Left ventricle myocardium inferior (tissue), 1 donor: ENCODE measurements around the gene TREM2. TPM values are rescaled to one million over a fixed set of nuclear protein-coding genes. Genes with fewer than 3 reads are reported as not detected.
"Not testable (repeated sequence)": the region's sequence is repeated elsewhere in the genome, so short reads cannot be mapped to it uniquely, and the experiment has no call there.

Experiments
- DNase-seq: peaks from one replicate; pipeline ENCODE4 v3.0.0-alpha.2; 2020
- H3K27ac ChIP-seq: fragments of 200-600 bp; replicated peaks from 2 replicates; pipeline ENCODE4 v1.8.0; 2021
- H3K27me3 ChIP-seq: fragments of 200-600 bp; 2 replicates; pipeline ENCODE4 v1.8.0; 2021; ENCODE audit warnings: low read depth
- H3K36me3 ChIP-seq: fragments of 200-600 bp; 2 replicates; pipeline ENCODE4 v1.8.0; 2021
- H3K4me1 ChIP-seq: fragments of 200-600 bp; 2 replicates; pipeline ENCODE4 v1.8.0; 2021
- H3K4me3 ChIP-seq: fragments of 200-600 bp; 2 replicates; pipeline ENCODE4 v1.8.0; 2021; ENCODE audit warnings: mild to moderate bottlenecking, moderate library complexity
- H3K9me3 ChIP-seq: fragments of 200-600 bp; replicated peaks from 2 replicates; pipeline ENCODE4 v1.8.0; 2021
- intact Hi-C: fragments of 100-400 bp; cut with micrococcal nuclease; formaldehyde crosslinking; loops from one replicate; pipeline ENCODE4 v1.11.0; 2022
- total RNA-seq: library from RNA; stranded (reverse); fragmentation: NEBNext Ultra II Directional; extraction: Animal tissue kit (Norgen Biotek cat#: 25700); gene quantifications from one replicate; pipeline ENCODE4 v1.2.1, GENCODE V29; 2021
- TF ChIP-seq, protein P1 (sequence below): fragments of 200-600 bp; IDR thresholded peaks from 2 replicates; pipeline ENCODE4 v1.8.0; 2021; ENCODE audit warnings: antibody characterized with exemption, mild to moderate bottlenecking, borderline replicate concordance
- donor health status: DM: no; HTN: yes; CAD: no; lungs with severe emphysema.

The TREM2 gene
- total RNA-seq, 1 donor from 2014 or later: 0.66 TPM

DNA sequence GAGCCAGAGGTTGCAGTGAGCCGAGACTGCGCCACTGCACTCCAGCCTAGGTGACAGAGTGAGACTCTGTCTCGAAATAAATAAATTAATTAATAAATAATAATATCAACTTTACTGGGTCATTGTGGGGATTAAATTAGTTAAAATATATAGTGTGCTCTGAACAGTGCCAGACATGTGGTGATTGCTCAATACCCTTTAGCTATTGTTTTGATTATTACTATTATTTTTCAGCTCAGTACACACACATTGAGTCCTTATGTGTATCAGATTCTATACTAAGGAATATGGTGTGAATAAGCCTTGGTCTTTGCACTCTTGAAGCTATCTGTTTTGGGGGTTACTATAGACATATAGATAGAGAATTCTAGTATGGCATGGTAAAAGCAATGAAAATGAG lies 37.6 kb downstream of the TREM2 start:
- H3K36me3 ChIP-seq: peaks cover 36% of the 10 kb centered on the region
- no peak overlapping the region for H3K4me3 ChIP-seq
- H3K9me3 ChIP-seq: no peaks in the 10 kb centered on the region
- no peaks in the 10 kb centered on the region for H3K4me1 ChIP-seq
- H3K27ac ChIP-seq: no peak overlapping the region
- TF ChIP-seq, protein P1, sequence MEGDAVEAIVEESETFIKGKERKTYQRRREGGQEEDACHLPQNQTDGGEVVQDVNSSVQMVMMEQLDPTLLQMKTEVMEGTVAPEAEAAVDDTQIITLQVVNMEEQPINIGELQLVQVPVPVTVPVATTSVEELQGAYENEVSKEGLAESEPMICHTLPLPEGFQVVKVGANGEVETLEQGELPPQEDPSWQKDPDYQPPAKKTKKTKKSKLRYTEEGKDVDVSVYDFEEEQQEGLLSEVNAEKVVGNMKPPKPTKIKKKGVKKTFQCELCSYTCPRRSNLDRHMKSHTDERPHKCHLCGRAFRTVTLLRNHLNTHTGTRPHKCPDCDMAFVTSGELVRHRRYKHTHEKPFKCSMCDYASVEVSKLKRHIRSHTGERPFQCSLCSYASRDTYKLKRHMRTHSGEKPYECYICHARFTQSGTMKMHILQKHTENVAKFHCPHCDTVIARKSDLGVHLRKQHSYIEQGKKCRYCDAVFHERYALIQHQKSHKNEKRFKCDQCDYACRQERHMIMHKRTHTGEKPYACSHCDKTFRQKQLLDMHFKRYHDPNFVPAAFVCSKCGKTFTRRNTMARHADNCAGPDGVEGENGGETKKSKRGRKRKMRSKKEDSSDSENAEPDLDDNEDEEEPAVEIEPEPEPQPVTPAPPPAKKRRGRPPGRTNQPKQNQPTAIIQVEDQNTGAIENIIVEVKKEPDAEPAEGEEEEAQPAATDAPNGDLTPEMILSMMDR: no peak
- intact Hi-C loops: no loop called here
- H3K27me3 ChIP-seq: no peaks in the 10 kb centered on the region
- DNase-seq: no peak

DNA sequence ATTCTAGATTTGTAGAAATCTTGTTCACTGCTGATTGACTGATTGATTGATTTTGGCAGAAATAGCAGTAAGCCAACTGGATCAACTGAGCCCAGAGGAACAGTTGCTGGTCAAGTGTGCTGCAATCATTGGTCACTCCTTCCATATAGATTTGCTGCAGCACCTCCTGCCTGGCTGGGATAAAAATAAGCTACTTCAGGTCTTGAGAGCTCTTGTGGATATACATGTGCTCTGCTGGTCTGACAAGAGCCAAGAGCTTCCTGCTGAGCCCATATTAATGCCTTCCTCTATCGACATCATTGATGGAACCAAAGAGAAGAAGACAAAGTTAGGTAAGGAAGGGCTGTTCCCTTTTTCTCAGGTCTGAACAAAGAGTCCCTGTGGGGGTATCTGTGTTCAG lies 40.0 kb downstream of the TREM2 start:
- Histone ChIP-seq H3K36me3 (peaks cover 36% of the 10 kb centered on the region), H3K4me1 (no peaks in the 10 kb centered on the region), H3K27me3 (no peaks in the 10 kb centered on the region), H3K4me3 (no peak overlapping the region), H3K9me3 (no peaks in the 10 kb centered on the region), H3K27ac (no peak overlapping the region)
- intact Hi-C loops: no loop called here
- no peak for DNase-seq
- TF ChIP-seq, protein P1: no peak

DNA sequence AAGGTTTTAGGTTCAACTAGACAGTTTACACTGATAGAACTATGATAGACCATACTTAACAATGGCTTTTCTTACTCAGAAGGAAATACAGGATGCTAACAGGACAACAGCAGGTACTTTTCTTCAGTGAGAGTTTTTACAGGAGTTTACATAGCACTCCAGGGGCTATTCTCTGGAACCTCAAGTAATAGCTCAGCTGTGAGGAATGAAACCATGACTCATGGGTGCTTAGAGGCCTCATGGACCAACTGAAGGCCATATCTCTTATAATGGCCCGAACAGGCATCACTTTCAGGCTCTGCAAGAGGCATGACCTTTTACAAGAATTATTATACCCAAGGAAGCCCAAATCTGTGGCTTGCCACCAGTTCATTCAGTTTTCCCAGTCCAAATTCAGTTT lies 40.5 kb downstream of the TREM2 start:
- H3K27me3 ChIP-seq: no peaks in the 10 kb centered on the region
- H3K36me3 ChIP-seq: peaks cover 35% of the 10 kb centered on the region
- TF ChIP-seq, protein P1: no peak
- no peaks in the 10 kb centered on the region for H3K9me3 ChIP-seq
- no peak for DNase-seq
- H3K4me3 ChIP-seq: no peak overlapping the region
- no peak overlapping the region for H3K27ac ChIP-seq
- intact Hi-C loops: no loop called here
- no peaks in the 10 kb centered on the region for H3K4me1 ChIP-seq

DNA sequence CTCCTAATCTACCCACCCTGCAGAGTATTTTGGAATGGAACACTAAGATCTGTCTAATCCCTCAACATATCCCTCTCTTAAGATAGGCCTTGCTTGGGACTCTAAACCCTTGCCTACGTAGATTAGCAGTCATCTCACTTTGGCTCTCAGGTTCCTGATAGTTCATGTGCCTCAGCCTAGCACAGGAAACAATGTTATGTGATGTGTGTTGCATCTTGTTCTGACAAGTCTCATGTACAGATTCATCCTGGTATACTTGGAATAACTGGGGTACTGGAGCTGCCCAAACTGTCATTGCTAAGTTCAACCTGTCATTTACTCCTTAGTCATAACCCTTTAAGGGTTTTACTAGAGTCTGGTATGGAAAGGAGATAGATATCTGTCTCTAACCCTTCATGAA lies 42.9 kb downstream of the TREM2 start:
- H3K27ac ChIP-seq: no peak overlapping the region
- H3K4me1 ChIP-seq: no peaks in the 10 kb centered on the region
- intact Hi-C loops: no loop called here
- no peak for DNase-seq
- H3K4me3 ChIP-seq: no peak overlapping the region
- peaks cover 27% of the 10 kb centered on the region for H3K36me3 ChIP-seq
- no peaks in the 10 kb centered on the region for H3K9me3 ChIP-seq
- no peaks in the 10 kb centered on the region for H3K27me3 ChIP-seq
- TF ChIP-seq, protein P1: no peak

- Histone ChIP-seq H3K4me3 (no peak overlapping the region), H3K4me1 (no peaks in the 10 kb centered on the region), H3K36me3 (peaks cover 23% of the 10 kb centered on the region), H3K27ac (no peak overlapping the region), H3K9me3 (no peaks in the 10 kb centered on the region), H3K27me3 (no peaks in the 10 kb centered on the region)
- intact Hi-C loops: no loop called here
- no peak for DNase-seq
- TF ChIP-seq, protein P1: no peak
These were observed 43.4 kb downstream of the TREM2 start for GRCh38 chr6:41119508-41119907.

GRCh38 chr6:41115027-41115426 lies 47.9 kb downstream of the TREM2 start:
- H3K27ac ChIP-seq, H3K9me3 ChIP-seq, DNase-seq, H3K4me3 ChIP-seq, H3K36me3 ChIP-seq, intact Hi-C loops, H3K27me3 ChIP-seq, H3K4me1 ChIP-seq: not testable (repeated sequence)
